Effector memory CD8-positive, alpha-beta T cell (primary cell): ENCODE results near the gene NDUFS4.
"Not testable (repeated sequence)": the region's sequence is repeated elsewhere in the genome, so short reads cannot be mapped to it uniquely, and the experiment has no call there.

Experiments
- ATAC-seq: fragments of 150-1000 bp; cut with Tn5 transposase; replicated peaks from 2 replicates; pipeline ENCODE4 v1.10.0; 2021; ENCODE audit warnings: mild to moderate bottlenecking, moderate library complexity
- DNase-seq, 3 experiments: peaks; one replicate each; pipeline ENCODE4 v3.0.0; 2021
- H3K27ac Mint-ChIP-seq, 2 donors: one replicate each; pipeline ENCODE4 v1.8.0; 2022; ENCODE audit warnings: mild to moderate bottlenecking in 2 of 2, mixed read lengths in 2 of 2, moderate library complexity in 2 of 2
- H3K27me3 Mint-ChIP-seq, 2 donors: one replicate each; pipeline ENCODE4 v1.8.0; 2022; ENCODE audit warnings: mixed read lengths in 2 of 2
- H3K36me3 Mint-ChIP-seq: one replicate; pipeline ENCODE4 v1.8.0; 2022; ENCODE audit warnings: mild to moderate bottlenecking, moderate library complexity, mixed read lengths; ENCODE audit not compliant: insufficient read depth
- H3K4me1 Mint-ChIP-seq, 2 donors: one replicate each; pipeline ENCODE4 v1.8.0; 2022; ENCODE audit warnings: low read depth in 2 of 2, mixed read lengths in 2 of 2
- H3K4me3 Mint-ChIP-seq, 2 donors: one replicate each; pipeline ENCODE4 v1.8.0; 2022; ENCODE audit warnings: mild to moderate bottlenecking in 2 of 2, mixed read lengths in 2 of 2, moderate library complexity in 2 of 2
- H3K9me3 Mint-ChIP-seq, 2 donors: one replicate each; pipeline ENCODE4 v1.8.0; 2022; ENCODE audit warnings: mixed read lengths in 2 of 2

The NDUFS4 gene

DNA sequence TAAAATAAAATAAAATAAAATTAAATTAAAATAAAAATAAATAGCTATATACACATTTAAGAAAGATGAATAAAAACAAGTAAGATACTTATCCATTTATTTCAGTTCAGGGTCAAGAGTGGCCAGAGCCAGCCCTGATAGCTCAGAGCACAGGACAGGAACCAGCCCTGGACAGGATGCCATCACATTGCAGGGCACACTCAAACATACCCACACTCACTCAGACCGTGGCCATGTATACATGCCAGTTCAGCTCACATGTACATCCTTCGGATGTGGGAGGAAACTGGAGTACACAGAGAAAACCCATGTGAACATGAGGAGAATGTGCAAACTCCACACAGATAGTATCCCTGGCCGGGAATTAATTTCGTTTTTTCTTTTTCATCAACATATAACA is 21.8 kb downstream of the NDUFS4 start:
- no peak for DNase-seq

DNA sequence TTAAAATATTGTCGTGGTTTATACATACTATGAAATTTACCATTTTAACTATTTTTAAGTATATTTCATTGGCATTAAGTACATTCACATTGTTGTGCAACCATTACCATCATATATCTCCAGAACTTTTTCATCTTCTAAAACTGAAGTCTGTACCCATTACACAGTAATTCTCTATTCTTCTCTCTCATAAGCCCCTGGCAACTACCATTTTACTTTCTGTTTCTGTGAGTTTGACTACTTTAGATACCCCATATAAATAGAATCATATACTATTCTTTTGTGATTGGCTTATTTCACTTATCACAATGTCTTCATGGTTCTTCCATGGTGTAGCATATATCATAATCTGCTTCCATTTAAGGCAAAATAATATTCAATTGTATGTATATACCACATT is 30.3 kb downstream of the NDUFS4 start:
- peaks cover 22 to 49% of the 10 kb centered on the region in 2 donors for H3K4me1 Mint-ChIP-seq
- DNase-seq = no peak
- no peaks in the 10 kb centered on the region for H3K36me3 Mint-ChIP-seq
- H3K27me3 Mint-ChIP-seq = no peaks in the 10 kb centered on the region
- ATAC-seq = no peak
- no peak overlapping the region for H3K27ac Mint-ChIP-seq
- no peak overlapping the region for H3K4me3 Mint-ChIP-seq
- H3K9me3 Mint-ChIP-seq = no peaks in the 10 kb centered on the region

More for the DNA sequence above, 21.8 kb downstream of the NDUFS4 start:
- ATAC-seq = no peak
- Mint-ChIP-seq H3K9me3 (no peaks in the 10 kb centered on the region), H3K4me3 (no peak overlapping the region), H3K27ac (no peak overlapping the region), H3K4me1 (peaks cover 19 to 46% of the 10 kb centered on the region in 2 donors), H3K27me3 (no peaks in the 10 kb centered on the region), H3K36me3 (no peaks in the 10 kb centered on the region)

DNA sequence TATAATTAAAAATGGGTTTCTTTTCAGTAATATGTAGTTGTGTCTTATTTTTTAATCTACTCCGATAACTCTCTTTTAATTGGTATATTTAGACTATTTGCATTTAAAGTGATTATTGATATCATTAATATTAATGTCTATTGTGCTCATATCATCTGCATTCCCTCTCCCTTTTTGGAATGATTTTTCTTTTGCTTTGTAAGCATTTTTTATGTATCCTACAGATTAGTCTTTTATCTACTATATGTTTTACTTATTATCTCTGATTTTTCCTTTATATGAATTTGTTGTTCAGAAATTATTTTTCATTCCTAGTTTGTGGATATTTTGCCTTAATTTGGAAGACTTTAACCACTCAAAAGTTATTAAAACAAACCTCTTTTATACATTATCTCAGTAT is 34.0 kb downstream of the NDUFS4 start:
- DNase-seq (no peak), ATAC-seq (no peak)
- no peaks in the 10 kb centered on the region for H3K9me3 Mint-ChIP-seq
- H3K4me1 Mint-ChIP-seq = peaks cover 22 to 51% of the 10 kb centered on the region in 2 donors
- H3K27ac Mint-ChIP-seq = no peak overlapping the region
- no peaks in the 10 kb centered on the region for H3K27me3 Mint-ChIP-seq
- peaks cover 5% of the 10 kb centered on the region for H3K36me3 Mint-ChIP-seq
- no peak overlapping the region for H3K4me3 Mint-ChIP-seq

DNA sequence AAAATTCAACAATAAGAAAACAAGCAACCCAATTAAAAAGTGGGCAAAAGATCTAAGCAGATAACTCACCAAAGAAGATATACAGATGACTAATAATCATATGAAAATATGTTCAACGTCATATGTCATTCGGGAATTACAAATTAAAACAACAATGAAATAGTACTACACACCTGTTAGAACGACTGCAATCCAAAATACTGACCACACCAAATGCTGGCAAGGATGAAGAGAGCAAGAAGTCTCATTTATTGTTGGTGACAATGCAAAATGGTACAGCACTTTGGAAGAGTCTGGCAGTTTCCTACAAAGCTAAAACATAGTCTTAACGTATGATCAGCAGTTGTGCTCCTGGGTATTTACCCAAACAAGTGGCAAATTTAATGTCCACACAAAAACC is 37.5 kb downstream of the NDUFS4 start:
- no peak for DNase-seq
- no peaks in the 10 kb centered on the region for H3K9me3 Mint-ChIP-seq
- H3K27me3 Mint-ChIP-seq = no peaks in the 10 kb centered on the region
- no peak for ATAC-seq
- H3K4me1 Mint-ChIP-seq = peaks cover 14 to 39% of the 10 kb centered on the region in 2 donors
- H3K4me3 Mint-ChIP-seq = no peak overlapping the region
- H3K27ac Mint-ChIP-seq = no peak overlapping the region
- H3K36me3 Mint-ChIP-seq = peaks cover 5% of the 10 kb centered on the region

DNA sequence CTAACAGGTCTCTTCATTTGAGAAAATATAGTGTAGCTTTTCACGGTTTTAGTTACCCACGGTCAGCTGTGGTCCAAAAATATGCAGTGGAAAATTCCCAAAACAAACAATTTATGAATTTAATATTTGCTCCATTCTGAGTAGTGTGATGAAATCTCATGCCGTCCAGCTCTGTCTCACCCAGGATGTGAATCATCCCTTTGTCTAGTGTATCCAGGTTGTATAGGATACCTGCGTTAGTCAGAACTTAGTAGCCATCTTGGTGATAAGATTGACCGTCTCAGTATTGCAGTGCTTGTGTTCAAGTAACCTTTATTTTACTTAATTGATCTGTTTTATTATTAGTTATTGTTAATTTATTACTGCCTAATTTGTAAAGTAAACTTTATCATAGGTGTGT is 41.1 kb downstream of the NDUFS4 start:
- Mint-ChIP-seq H3K36me3 (peaks cover 14% of the 10 kb centered on the region), H3K9me3 (no peaks in the 10 kb centered on the region), H3K4me1 (peaks cover 6 to 13% of the 10 kb centered on the region in 2 donors), H3K27ac (no peak overlapping the region), H3K27me3 (no peaks in the 10 kb centered on the region), H3K4me3 (no peak overlapping the region)
- ATAC-seq (no peak), DNase-seq (no peak)

DNA sequence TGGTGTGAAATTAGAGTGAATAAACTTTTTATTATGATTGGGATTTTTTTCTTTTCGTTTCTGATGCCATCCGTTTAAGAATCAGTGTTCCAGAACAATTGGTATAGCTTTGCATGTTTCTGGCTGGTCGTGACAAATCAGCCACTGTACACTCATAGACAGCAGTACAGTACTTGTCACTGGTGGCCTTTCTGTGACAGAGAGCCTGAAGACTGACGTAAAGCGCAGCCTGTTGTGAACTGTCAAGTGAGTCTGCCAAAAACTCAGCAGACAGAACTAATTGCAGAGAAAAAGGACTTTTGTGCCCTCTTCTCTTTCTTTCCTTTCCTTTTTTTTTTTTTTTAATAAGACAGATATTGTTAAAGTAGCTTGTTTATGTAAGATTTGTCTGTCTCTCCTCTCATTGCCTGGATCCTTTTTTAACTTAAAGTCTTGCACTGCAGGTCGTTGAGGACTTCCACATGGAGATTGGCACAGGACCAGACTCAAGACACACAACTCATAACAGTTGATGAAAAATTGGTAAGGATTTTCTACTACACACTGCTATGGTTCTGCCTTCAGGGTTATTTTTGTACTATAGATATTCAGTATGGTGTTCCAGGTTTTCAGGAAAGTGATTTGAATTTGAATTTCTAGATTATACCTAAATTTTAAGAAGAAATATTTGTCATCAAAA is 42.7 kb downstream of the NDUFS4 start:
- DNase-seq (no peak), ATAC-seq (no peak)
- no peak overlapping the region for H3K27ac Mint-ChIP-seq
- no peaks in the 10 kb centered on the region for H3K27me3 Mint-ChIP-seq
- H3K4me1 Mint-ChIP-seq = peaks cover 0 to 3% of the 10 kb centered on the region in 2 donors
- H3K9me3 Mint-ChIP-seq = no peaks in the 10 kb centered on the region
- no peak overlapping the region for H3K4me3 Mint-ChIP-seq
- H3K36me3 Mint-ChIP-seq = peaks cover 10% of the 10 kb centered on the region

DNA sequence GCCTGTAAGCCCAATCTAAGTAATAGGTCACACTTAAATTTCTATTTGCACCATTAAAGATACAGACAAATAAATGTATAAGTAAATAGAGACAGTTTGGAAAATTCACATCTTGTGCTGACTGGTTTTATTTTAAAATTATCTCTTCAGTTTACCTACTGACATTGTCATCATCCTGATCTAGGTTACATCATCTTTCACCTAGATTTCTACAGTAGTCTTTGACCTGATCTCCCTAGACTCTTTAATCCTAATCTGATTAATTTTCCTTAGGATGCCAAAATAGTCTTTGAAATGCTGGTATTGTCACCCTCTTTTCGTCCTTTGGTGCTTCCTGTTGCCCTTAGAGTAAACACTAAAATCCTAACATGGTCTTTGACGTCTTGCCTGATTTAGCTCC is 43.9 kb downstream of the NDUFS4 start:
- no peaks in the 10 kb centered on the region for H3K9me3 Mint-ChIP-seq
- H3K27me3 Mint-ChIP-seq = no peaks in the 10 kb centered on the region
- peaks cover 10% of the 10 kb centered on the region for H3K36me3 Mint-ChIP-seq
- ATAC-seq (no peak), DNase-seq (no peak)
- H3K4me3 Mint-ChIP-seq = no peak overlapping the region
- no peak overlapping the region for H3K27ac Mint-ChIP-seq
- peaks cover 3 to 7% of the 10 kb centered on the region in 2 donors for H3K4me1 Mint-ChIP-seq

DNA sequence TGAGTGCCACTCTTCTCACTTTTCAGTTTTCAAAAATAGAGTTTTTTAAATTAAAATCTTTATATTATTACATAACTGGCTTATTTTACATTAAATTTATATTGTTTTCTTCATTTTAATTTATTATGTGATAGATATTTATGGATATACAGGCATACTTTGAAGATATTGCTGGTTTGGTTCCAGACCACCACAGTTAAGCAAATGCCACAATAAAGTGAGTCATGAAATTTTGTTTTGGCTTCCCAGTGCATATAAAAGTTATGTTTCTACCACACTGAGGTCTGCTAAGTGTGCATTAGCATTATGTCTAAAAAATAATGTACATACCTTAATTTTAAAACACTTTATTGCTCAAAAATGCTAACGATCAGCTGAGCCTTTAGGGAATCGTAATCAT is 47.4 kb downstream of the NDUFS4 start:
- Mint-ChIP-seq H3K27me3 (no peaks in the 10 kb centered on the region), H3K27ac (no peak overlapping the region), H3K4me1 (peaks cover 8 to 10% of the 10 kb centered on the region in 2 donors), H3K4me3 (no peak overlapping the region), H3K9me3 (no peaks in the 10 kb centered on the region), H3K36me3 (peaks cover 17% of the 10 kb centered on the region)
- ATAC-seq (no peak), DNase-seq (no peak)

DNA sequence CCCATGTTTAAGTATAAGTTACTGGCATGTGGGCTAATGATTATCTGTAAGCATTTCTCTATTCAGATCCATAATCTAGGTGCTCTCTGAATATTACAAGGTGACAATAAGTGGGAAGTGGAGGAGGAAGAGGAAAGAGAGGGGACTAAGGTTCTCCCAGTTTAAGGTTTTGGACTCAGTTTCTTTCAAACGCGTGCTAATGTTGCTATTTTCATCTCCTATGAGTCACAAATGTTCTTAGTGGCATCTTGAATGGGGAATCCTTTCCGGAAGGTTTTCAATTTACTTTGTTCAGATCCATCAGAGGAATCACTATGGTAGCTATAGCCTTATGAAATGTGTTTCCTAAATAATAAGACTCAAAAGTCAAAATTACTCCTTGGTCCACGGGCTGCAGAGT is 48.5 kb downstream of the NDUFS4 start:
- Mint-ChIP-seq H3K4me1 (peaks cover 8 to 10% of the 10 kb centered on the region in 2 donors), H3K36me3 (peaks cover 17% of the 10 kb centered on the region)
- not testable (repeated sequence) for DNase-seq, ATAC-seq, H3K27me3 Mint-ChIP-seq, H3K4me3 Mint-ChIP-seq, H3K27ac Mint-ChIP-seq, H3K9me3 Mint-ChIP-seq

DNA sequence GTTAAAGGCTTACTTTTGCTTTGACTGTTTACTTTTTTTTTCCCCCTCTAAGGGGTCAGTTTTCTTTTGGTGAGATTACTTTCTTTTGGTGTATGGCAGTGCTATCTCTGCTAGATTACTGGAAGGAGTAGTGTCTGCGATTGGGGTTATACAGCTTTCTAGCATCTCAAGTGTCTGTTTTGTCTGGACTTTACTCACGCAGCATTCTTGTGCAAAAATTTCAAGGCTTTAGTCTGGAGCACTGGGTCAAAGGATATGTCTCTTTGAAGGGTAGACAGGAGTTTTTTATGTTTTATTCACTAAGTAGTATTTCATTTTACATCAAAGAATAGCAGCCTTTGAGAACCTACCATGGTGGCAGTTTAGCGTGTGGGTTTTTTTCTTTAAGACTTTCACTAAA is 52.6 kb downstream of the NDUFS4 start:
- peaks cover 8 to 10% of the 10 kb centered on the region in 2 donors for H3K4me1 Mint-ChIP-seq
- no peaks in the 10 kb centered on the region for H3K27me3 Mint-ChIP-seq
- no peak overlapping the region for H3K4me3 Mint-ChIP-seq
- DNase-seq (no peak), ATAC-seq (no peak)
- H3K9me3 Mint-ChIP-seq = no peaks in the 10 kb centered on the region
- peaks cover 7% of the 10 kb centered on the region for H3K36me3 Mint-ChIP-seq
- H3K27ac Mint-ChIP-seq = no peak overlapping the region

DNA sequence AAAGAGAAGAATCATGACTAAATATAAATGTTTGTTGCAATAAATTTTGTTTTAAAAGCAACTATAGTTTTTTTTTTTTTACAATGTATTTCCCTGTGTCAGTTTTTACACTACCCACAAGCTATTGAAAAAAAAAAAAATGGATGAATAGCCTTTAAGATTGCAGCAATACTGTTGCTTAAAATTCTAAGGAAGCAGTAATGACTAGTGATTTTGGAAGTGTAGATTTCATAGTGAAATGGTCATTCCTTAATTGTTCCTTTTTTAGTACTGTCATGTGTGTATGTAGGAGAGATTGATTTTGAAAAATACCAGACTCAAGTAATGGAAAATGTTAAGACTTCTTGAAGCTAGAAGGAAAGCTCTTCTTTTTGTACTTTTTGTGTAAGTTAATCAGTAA is 53.1 kb downstream of the NDUFS4 start:
- Mint-ChIP-seq H3K27me3 (no peaks in the 10 kb centered on the region), H3K27ac (no peak overlapping the region), H3K36me3 (peaks cover 7% of the 10 kb centered on the region), H3K4me3 (no peak overlapping the region), H3K4me1 (peaks cover 8 to 10% of the 10 kb centered on the region in 2 donors), H3K9me3 (no peaks in the 10 kb centered on the region)
- ATAC-seq = no peak
- DNase-seq = no peak

DNA sequence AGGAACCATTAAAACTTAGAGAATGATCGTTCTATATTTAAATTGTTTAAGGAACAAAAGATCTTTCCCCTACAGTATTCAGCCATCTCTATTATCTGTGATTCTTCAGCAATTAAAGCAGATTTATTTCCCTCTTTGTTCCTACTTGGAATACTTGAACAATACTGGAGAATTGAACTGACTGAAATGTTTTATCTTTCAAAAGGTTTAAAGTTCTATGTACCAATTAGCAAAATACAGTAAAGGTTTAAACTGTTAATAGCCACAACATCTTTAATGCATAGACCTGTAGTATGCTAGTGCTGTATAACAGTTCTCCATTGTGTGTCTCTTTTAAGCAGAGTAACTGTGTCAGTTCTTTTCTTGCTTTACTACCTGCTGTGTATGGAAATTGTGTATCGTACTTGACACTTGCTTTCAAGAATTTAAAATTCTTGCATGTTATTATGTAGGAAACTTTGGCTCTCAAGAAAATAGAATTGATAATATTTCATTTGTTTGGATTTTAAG is 54.0 kb downstream of the NDUFS4 start:
- Mint-ChIP-seq H3K36me3 (peaks cover 7% of the 10 kb centered on the region), H3K27ac (no peak overlapping the region), H3K4me1 (peaks cover 3 to 8% of the 10 kb centered on the region in 2 donors), H3K27me3 (no peaks in the 10 kb centered on the region), H3K9me3 (no peaks in the 10 kb centered on the region), H3K4me3 (no peak overlapping the region)
- ATAC-seq = no peak
- DNase-seq = no peak

DNA sequence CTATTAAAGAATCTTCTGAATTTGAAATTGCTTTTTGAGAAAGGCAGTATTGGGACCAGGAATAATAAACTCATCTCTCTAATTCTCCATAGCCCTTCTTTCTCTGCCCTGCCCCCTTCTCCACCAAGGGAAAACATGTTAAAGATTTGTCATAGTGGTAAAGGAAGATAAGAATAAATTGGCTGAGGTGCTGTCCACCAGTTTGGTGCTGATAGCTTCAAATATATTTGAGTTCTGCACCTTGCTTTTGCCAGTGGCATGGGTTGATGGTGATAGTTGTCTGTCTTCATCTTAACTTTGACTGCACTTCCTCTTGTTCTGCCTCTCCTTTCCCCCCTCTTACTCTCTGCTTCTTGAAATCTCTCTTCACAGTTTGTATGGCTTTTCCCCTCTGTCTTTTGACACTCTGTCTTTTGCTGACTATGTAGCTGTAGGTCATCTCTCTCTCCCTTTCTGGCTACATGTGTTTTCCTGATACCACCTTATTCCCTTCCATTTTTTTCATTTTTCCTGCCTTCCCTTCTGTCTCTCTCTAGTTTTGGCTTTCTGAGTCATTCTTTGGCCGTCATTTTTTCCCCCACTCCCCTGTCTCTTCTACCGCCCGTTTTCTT is 56.6 kb downstream of the NDUFS4 start:
- Mint-ChIP-seq H3K27me3 (no peaks in the 10 kb centered on the region), H3K4me1 (no peaks in the 10 kb centered on the region), H3K4me3 (no peak overlapping the region), H3K9me3 (no peaks in the 10 kb centered on the region), H3K36me3 (no peaks in the 10 kb centered on the region), H3K27ac (no peak overlapping the region)
- no peak for DNase-seq
- no peak for ATAC-seq

DNA sequence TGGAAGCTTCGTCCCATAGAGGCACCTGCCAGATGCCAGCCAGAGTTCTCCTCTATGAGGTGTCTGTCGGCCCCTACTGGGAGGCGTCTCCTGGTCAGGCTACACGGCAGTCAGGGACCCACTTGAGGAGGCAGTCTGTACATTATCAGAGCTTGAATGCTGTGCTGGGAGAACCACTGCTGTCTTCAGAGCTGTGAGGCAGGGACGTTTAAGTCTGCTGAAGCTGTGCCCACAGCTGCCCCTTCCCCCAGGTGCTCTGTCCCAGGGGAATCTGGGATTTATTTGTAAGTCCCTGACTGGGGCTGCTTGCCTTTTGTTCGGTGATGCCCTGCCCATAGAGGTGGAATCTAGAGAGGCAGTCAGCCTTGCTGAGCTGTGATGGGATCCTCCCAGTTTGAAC is 70.8 kb downstream of the NDUFS4 start:
- DNase-seq = no peak
- Mint-ChIP-seq H3K9me3 (no peaks in the 10 kb centered on the region), H3K27me3 (no peaks in the 10 kb centered on the region), H3K27ac (no peak overlapping the region), H3K4me3 (no peak overlapping the region), H3K36me3 (no peaks in the 10 kb centered on the region), H3K4me1 (peaks cover 36 to 48% of the 10 kb centered on the region in 2 donors)
- ATAC-seq = no peak
